ENCODE measurements around the gene DLG5. TPM values are rescaled to one million over a fixed set of nuclear protein-coding genes. Genes with fewer than 3 reads are reported as not detected.
A peak's percentile ranks its signal among the peaks of the same experiment; 100 is the strongest.

Gene DLG5
- total and polyA plus RNA-seq, 2 experiments from 2014 or later: 15.5 to 29.3 TPM

DNA sequence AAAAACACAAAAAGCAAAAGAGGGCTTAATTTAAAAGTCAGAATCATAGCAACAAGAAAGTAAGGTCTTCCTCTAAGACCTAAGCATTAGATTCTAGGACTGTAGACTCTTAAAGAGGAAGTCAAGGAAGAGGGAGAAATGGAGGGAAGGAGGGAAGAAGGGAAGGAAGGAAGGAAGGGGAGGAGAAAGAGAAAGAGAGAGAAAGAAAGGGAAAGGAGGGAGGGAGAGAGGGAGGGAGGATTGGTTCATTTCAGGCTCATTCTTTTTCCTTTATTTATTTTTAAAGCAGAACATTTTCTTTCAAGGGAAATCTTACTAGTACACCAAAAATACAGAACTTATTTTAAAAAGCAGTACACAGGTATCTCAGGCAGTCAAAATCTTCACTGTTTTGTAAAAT, 81.1 kb downstream of the DLG5 start:
- Histone ChIP-seq H2AFZ (no peak overlapping the region), H4K20me1 (ENCODE audit: insufficient read depth, poor library complexity, severe bottlenecking) (no peaks in the 10 kb centered on the region), H3K4me1 (ENCODE audit: insufficient read depth) (peaks cover 33% of the 10 kb centered on the region), H3K4me3 (no peak overlapping the region), H3K27me3 (no peaks in the 10 kb centered on the region), H3K36me3 (replicated peaks; ENCODE audit: insufficient read depth, low read depth) (peaks cover 5% of the 10 kb centered on the region), H3K27ac (peak overlapping the region; percentile 95), H3K9me2 (replicated peaks; ENCODE audit: insufficient read depth) (no peaks in the 10 kb centered on the region), H3K9me3 (ENCODE audit: low read depth) (no peaks in the 10 kb centered on the region), H3K4me2 (no peak overlapping the region), H3K79me2 (peaks cover 13% of the 10 kb centered on the region)
- TF ChIP-seq, protein P1, sequence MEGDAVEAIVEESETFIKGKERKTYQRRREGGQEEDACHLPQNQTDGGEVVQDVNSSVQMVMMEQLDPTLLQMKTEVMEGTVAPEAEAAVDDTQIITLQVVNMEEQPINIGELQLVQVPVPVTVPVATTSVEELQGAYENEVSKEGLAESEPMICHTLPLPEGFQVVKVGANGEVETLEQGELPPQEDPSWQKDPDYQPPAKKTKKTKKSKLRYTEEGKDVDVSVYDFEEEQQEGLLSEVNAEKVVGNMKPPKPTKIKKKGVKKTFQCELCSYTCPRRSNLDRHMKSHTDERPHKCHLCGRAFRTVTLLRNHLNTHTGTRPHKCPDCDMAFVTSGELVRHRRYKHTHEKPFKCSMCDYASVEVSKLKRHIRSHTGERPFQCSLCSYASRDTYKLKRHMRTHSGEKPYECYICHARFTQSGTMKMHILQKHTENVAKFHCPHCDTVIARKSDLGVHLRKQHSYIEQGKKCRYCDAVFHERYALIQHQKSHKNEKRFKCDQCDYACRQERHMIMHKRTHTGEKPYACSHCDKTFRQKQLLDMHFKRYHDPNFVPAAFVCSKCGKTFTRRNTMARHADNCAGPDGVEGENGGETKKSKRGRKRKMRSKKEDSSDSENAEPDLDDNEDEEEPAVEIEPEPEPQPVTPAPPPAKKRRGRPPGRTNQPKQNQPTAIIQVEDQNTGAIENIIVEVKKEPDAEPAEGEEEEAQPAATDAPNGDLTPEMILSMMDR (IDR thresholded peaks at IDR 0.05; ENCODE audit: poor library complexity): no peak
- TF ChIP-seq EZH2phosphoT487 (IDR thresholded peaks at IDR 0.05; ENCODE audit: low read depth, severe bottlenecking, unreplicated experiment) (no peak), EZH2 (IDR thresholded peaks at IDR 0.05; ENCODE audit: borderline replicate concordance) (no peak)
- DNase-seq (ENCODE audit: low spot score): no peak

DNA sequence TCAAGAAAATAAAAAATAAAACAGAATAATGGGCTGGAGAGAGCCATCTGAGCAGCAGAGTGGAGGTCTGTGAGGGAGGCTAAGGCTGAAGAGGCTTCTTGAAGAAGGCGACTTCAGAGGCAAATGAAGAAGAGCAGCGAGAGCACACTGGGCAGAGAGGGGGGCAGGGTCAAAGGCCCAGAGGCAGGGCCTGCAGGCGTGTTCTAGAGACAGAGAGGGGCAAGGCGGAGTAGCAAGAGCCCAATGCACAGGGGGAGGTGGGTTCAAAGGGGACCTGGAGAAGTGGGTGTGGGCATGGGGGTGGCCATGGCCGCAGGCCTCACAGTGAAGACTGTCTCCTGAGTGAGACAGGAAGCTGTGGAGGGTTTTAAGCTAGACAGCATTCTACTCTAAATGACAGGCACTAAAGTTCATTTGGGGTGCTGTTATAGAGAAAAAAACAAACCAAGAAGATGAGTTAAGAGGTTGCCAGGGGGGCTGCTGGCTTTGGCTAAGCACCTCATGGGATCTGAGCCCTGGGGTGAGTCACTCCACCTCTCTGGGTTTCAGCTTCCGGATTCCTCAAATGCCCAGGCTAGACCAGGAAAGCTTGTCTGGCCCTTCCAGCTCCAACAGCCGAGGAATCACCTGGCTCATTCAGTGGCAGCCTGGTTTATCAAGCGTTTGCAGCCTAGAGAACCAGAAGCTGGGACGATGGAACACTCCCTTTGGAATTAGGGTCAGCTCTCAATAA, 81.7 kb downstream of the DLG5 start:
- TF ChIP-seq EZH2phosphoT487 (IDR thresholded peaks at IDR 0.05; ENCODE audit: low read depth, severe bottlenecking, unreplicated experiment) (no peak), EZH2 (IDR thresholded peaks at IDR 0.05; ENCODE audit: borderline replicate concordance) (no peak)
- TF ChIP-seq, protein P1 (IDR thresholded peaks at IDR 0.05; ENCODE audit: poor library complexity): no peak
- H3K4me1 ChIP-seq (ENCODE audit: insufficient read depth): peaks cover 33% of the 10 kb centered on the region
- peaks cover 13% of the 10 kb centered on the region for H3K79me2 ChIP-seq
- peak overlapping the region; percentile 95 for H3K27ac ChIP-seq
- H3K9me3 ChIP-seq (ENCODE audit: low read depth): no peaks in the 10 kb centered on the region
- H3K27me3 ChIP-seq: no peaks in the 10 kb centered on the region
- H3K36me3 ChIP-seq (replicated peaks; ENCODE audit: insufficient read depth, low read depth): peaks cover 5% of the 10 kb centered on the region
- H3K9me2 ChIP-seq (replicated peaks; ENCODE audit: insufficient read depth): no peaks in the 10 kb centered on the region
- no peaks in the 10 kb centered on the region for H4K20me1 ChIP-seq (ENCODE audit: insufficient read depth, poor library complexity, severe bottlenecking)
- DNase-seq (ENCODE audit: low spot score): peak; percentile 77
- WGBS (ENCODE audit: low lambda C conversion rate, missing lambda C conversion rate): 65% methylated on average over 8 of the region's 9 CpGs
- H2AFZ ChIP-seq: no peak overlapping the region
- H3K4me3 ChIP-seq: no peak overlapping the region
- H3K4me2 ChIP-seq: peak overlapping the region; percentile 60

DNA sequence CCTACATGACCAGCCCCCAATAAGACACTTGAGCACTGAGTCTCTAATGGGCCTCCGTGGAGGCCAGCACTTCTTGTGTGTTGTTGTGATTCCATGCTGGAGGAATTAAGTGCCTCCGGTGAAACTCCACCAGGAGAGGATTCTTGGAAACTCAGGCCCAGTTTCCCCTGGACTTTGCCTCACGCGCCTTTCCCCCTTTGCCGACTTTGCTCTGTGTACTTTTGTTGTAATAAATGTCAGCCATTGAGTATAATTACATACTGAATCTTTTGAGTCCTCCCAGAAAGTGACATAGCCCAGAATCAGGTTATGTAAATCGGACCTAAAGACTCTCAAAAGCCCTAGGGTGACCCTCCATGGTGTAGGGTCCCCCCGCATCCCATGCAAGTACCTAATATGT, 82.4 kb downstream of the DLG5 start:
- H3K79me2 ChIP-seq: peaks cover 13% of the 10 kb centered on the region
- peaks cover 5% of the 10 kb centered on the region for H3K36me3 ChIP-seq (replicated peaks; ENCODE audit: insufficient read depth, low read depth)
- H4K20me1 ChIP-seq (ENCODE audit: insufficient read depth, poor library complexity, severe bottlenecking): no peaks in the 10 kb centered on the region
- H3K4me1 ChIP-seq (ENCODE audit: insufficient read depth): peaks cover 28% of the 10 kb centered on the region
- H3K4me2 ChIP-seq: peak overlapping the region; percentile 60
- DNase-seq (ENCODE audit: low spot score): peak; percentile 69
- no peaks in the 10 kb centered on the region for H3K27me3 ChIP-seq
- no peaks in the 10 kb centered on the region for H3K9me3 ChIP-seq (ENCODE audit: low read depth)
- H3K9me2 ChIP-seq (replicated peaks; ENCODE audit: insufficient read depth): no peaks in the 10 kb centered on the region
- WGBS (ENCODE audit: low lambda C conversion rate, missing lambda C conversion rate): 73% methylated on average over 7 of the region's 7 CpGs
- no peak overlapping the region for H3K4me3 ChIP-seq
- H2AFZ ChIP-seq: no peak overlapping the region
- H3K27ac ChIP-seq: peak overlapping the region; percentile 95
- TF ChIP-seq EZH2phosphoT487 (IDR thresholded peaks at IDR 0.05; ENCODE audit: low read depth, severe bottlenecking, unreplicated experiment) (no peak), EZH2 (IDR thresholded peaks at IDR 0.05; ENCODE audit: borderline replicate concordance) (no peak)
- TF ChIP-seq, protein P1 (IDR thresholded peaks at IDR 0.05; ENCODE audit: poor library complexity): no peak
